Measurements from ENCODE around the gene BABAM2. TPM values are rescaled to one million over a fixed set of nuclear protein-coding genes. Genes with fewer than 3 reads are reported as not detected.
A peak's percentile ranks its signal among the peaks of the same experiment; 100 is the strongest.

The BABAM2 gene
- total and polyA plus RNA-seq, 7 donors, result 22.9 to 52.3 (median 25.2) TPM

GRCh38 chr2:28322051-28322450 lies 431.5 kb downstream of the BABAM2 start:
- 85% methylated on average over 5 of the region's 5 CpGs for WGBS, 2 donors
- Histone ChIP-seq H3K4me3 (no peak overlapping the region), H3K27ac (peak overlapping the region in 1 of 4 donors; percentile 59), H3K4me1 (peaks cover 0 to 36% (median 16%) of the 10 kb centered on the region in 4 donors), H3K27me3 (no peaks in the 10 kb centered on the region), H3K9me3 (no peaks in the 10 kb centered on the region), H3K36me3 (no peaks in the 10 kb centered on the region)
- DNase-seq, result no peak
- TF ChIP-seq CTCF (IDR thresholded peaks at IDR 0.05) (no peak), POLR2AphosphoS5 (IDR thresholded peaks at IDR 0.05) (no peak), POLR2A (IDR thresholded peaks at IDR 0.05) (no peak), EP300 (IDR thresholded peaks at IDR 0.05) (no peak)
- intact Hi-C loops (cut with DNase I), result no loop called here

- Histone ChIP-seq H3K36me3 (no peaks in the 10 kb centered on the region), H3K9me3 (no peaks in the 10 kb centered on the region), H3K27me3 (no peaks in the 10 kb centered on the region), H3K27ac (no peak overlapping the region), H3K4me3 (no peak overlapping the region), H3K4me1 (peaks cover 0 to 40% (median 20%) of the 10 kb centered on the region in 4 donors)
- DNase-seq, result no peak
- TF ChIP-seq POLR2AphosphoS5 (IDR thresholded peaks at IDR 0.05), result no peak
- no peak for TF ChIP-seq EP300 (IDR thresholded peaks at IDR 0.05)
- no peak for TF ChIP-seq CTCF (IDR thresholded peaks at IDR 0.05)
- no peak for TF ChIP-seq POLR2A (IDR thresholded peaks at IDR 0.05)
- 97 to 98% methylated on average over 8 of the region's 8 CpGs for WGBS, 2 donors
- intact Hi-C loops (cut with DNase I), result no loop called here
Observed at GRCh38 chr2:28322456-28322855, 431.9 kb downstream of the BABAM2 start.

DNA sequence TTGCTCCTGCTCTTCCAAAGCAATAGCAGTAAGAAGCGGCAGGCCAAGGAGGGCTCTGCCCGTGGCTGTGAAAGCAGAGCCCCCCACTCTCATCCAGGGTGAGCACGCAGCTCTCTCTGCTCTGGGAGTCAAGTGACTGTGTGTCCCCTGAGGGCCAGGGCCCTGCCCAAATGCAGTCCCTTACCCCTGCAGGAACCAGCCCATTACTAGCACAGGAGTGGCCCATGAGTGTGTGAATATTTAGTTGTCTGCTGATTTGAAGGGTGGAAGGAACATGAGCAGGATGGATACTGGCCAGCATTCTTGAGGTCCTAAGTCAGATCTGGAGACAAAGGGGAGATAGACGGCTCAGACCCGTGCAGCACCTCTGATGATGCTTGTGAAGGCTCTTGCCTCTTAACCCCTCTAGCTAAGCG lies 432.5 kb downstream of the BABAM2 start:
- no peak overlapping the region for H3K27ac ChIP-seq
- DNase-seq, result peak; percentile 40
- TF ChIP-seq POLR2AphosphoS5 (IDR thresholded peaks at IDR 0.05) (no peak), POLR2A (IDR thresholded peaks at IDR 0.05) (no peak), EP300 (IDR thresholded peaks at IDR 0.05) (no peak), CTCF (IDR thresholded peaks at IDR 0.05) (no peak)
- intact Hi-C loops (cut with DNase I), result no loop called here
- H3K36me3 ChIP-seq, result no peaks in the 10 kb centered on the region
- 90 to 92% methylated on average over 6 of the region's 6 CpGs for WGBS, 2 donors
- H3K27me3 ChIP-seq, result no peaks in the 10 kb centered on the region
- H3K9me3 ChIP-seq, result no peaks in the 10 kb centered on the region
- H3K4me1 ChIP-seq, result peaks cover 0 to 41% (median 23%) of the 10 kb centered on the region in 4 donors
- no peak overlapping the region for H3K4me3 ChIP-seq

DNA sequence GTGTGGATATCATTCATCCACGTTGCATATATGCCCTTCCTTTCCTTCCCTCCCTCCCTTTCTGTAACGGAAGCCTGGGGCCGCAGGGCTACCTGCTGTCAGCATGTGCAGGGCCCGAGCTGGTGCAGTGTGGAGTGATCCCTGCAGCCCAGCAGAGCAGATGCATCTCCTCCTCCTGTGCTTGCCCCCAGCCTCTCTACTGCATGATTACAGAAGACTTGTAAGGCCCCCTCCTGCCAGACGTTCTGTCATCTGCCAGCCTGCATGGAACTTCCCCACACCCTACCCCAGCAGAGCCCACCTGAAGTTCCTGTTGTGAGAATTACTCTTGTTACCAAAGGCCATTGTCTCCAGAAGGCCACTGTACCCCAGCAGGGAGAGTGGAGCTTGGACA lies 434.6 kb downstream of the BABAM2 start:
- no peak overlapping the region for H3K4me3 ChIP-seq
- TF ChIP-seq POLR2AphosphoS5 (IDR thresholded peaks at IDR 0.05) (no peak), POLR2A (IDR thresholded peaks at IDR 0.05) (no peak), EP300 (IDR thresholded peaks at IDR 0.05) (no peak), CTCF (IDR thresholded peaks at IDR 0.05) (no peak)
- WGBS, 2 donors, result 68 to 91% methylated on average over 5 of the region's 5 CpGs

More for the DNA sequence above, 434.6 kb downstream of the BABAM2 start:
- intact Hi-C loops (cut with DNase I), result no loop called here
- H3K27ac ChIP-seq, result no peak overlapping the region
- no peaks in the 10 kb centered on the region for H3K36me3 ChIP-seq
- peak; percentile 40 for DNase-seq
- H3K4me1 ChIP-seq, result peaks cover 0 to 41% (median 24%) of the 10 kb centered on the region in 4 donors
- H3K27me3 ChIP-seq, result no peaks in the 10 kb centered on the region
- no peaks in the 10 kb centered on the region for H3K9me3 ChIP-seq

Measured in sigmoid colon (tissue), 7 donors.